ENCODE data around the gene KMO. TPM values are rescaled to one million over a fixed set of nuclear protein-coding genes. Genes with fewer than 3 reads are reported as not detected.

The KMO gene
- total RNA-seq, 1 donor from 2014 or later, result not detected

GRCh38 chr1:241520080-241520465, 12.1 kb upstream of the KMO start:
- H3K4me2 ChIP-seq, result peak overlapping the region; percentile 77
- H3K9ac ChIP-seq, result no peak overlapping the region
- no peaks in the 10 kb centered on the region for H3K27me3 Mint-ChIP-seq (ENCODE audit: insufficient read depth, low read depth)
- no peaks in the 10 kb centered on the region for H3K36me3 ChIP-seq
- H3K36me3 Mint-ChIP-seq, result peaks cover 10% of the 10 kb centered on the region
- no peak overlapping the region for H3K27ac ChIP-seq
- H3K79me2 ChIP-seq (ENCODE audit: low read depth), result peaks cover 39% of the 10 kb centered on the region
- no peak overlapping the region for H3K27ac Mint-ChIP-seq
- no peak overlapping the region for H3K4me3 Mint-ChIP-seq
- TF ChIP-seq EZH2phosphoT487 (IDR thresholded peaks at IDR 0.05) (no peak), CTCF (IDR thresholded peaks at IDR 0.05) (no peak), EZH2 (IDR thresholded peaks at IDR 0.05) (no peak)
- H3K4me1 Mint-ChIP-seq, result peaks cover 13% of the 10 kb centered on the region
- peaks cover 39% of the 10 kb centered on the region for H3K27me3 ChIP-seq
- no peak for DNase-seq (ENCODE audit: low spot score)
- H3F3A ChIP-seq (ENCODE audit: low read depth), result no peaks in the 10 kb centered on the region
- peaks cover 13% of the 10 kb centered on the region for H4K20me1 ChIP-seq (ENCODE audit: low read depth)
- no peaks in the 10 kb centered on the region for H3K9me3 Mint-ChIP-seq
- H3K9me3 ChIP-seq (ENCODE audit: low read depth), result no peaks in the 10 kb centered on the region
- H3K4me3 ChIP-seq, result peak overlapping the region; percentile 65
- H2AFZ ChIP-seq (replicated peaks), result peak overlapping the region; percentile 93
- H3K4me1 ChIP-seq, result peaks cover 14% of the 10 kb centered on the region

GRCh38 chr1:241521718-241522117, 10.5 kb upstream of the KMO start:
- peaks cover 40% of the 10 kb centered on the region for H3K27me3 ChIP-seq
- Mint-ChIP-seq H3K27me3 (ENCODE audit: insufficient read depth, low read depth) (no peaks in the 10 kb centered on the region), H3K4me3 (no peak overlapping the region), H3K36me3 (peaks cover 2% of the 10 kb centered on the region), H3K9me3 (no peaks in the 10 kb centered on the region), H3K4me1 (peaks cover 13% of the 10 kb centered on the region), H3K27ac (no peak overlapping the region)
- peaks cover 14% of the 10 kb centered on the region for H3K4me1 ChIP-seq
- H3F3A ChIP-seq (ENCODE audit: low read depth), result no peaks in the 10 kb centered on the region
- DNase-seq (ENCODE audit: low spot score), result no peak
- H3K79me2 ChIP-seq (ENCODE audit: low read depth), result peaks cover 25% of the 10 kb centered on the region
- no peak overlapping the region for H3K9ac ChIP-seq
- no peak overlapping the region for H3K4me2 ChIP-seq
- H3K36me3 ChIP-seq, result no peaks in the 10 kb centered on the region
- H2AFZ ChIP-seq (replicated peaks), result no peak overlapping the region
- H3K9me3 ChIP-seq (ENCODE audit: low read depth), result no peaks in the 10 kb centered on the region
- no peak overlapping the region for H3K4me3 ChIP-seq
- TF ChIP-seq EZH2 (IDR thresholded peaks at IDR 0.05) (no peak), EZH2phosphoT487 (IDR thresholded peaks at IDR 0.05) (no peak), CTCF (IDR thresholded peaks at IDR 0.05) (no peak)
- peaks cover 13% of the 10 kb centered on the region for H4K20me1 ChIP-seq (ENCODE audit: low read depth)
- H3K27ac ChIP-seq, result no peak overlapping the region

- no peaks in the 10 kb centered on the region for H3K9me3 Mint-ChIP-seq
- H3K27ac ChIP-seq, result no peak overlapping the region
- H3K36me3 Mint-ChIP-seq, result no peaks in the 10 kb centered on the region
- no peak overlapping the region for H3K4me3 Mint-ChIP-seq
- H3K36me3 ChIP-seq, result no peaks in the 10 kb centered on the region
- no peaks in the 10 kb centered on the region for H3K27me3 Mint-ChIP-seq (ENCODE audit: insufficient read depth, low read depth)
- no peak overlapping the region for H2AFZ ChIP-seq (replicated peaks)
- no peak for DNase-seq (ENCODE audit: low spot score)
- H3K79me2 ChIP-seq (ENCODE audit: low read depth), result no peaks in the 10 kb centered on the region
- no peak overlapping the region for H3K27ac Mint-ChIP-seq
- no peak overlapping the region for H3K9ac ChIP-seq
- peaks cover 40% of the 10 kb centered on the region for H3K27me3 ChIP-seq
- no peaks in the 10 kb centered on the region for H3F3A ChIP-seq (ENCODE audit: low read depth)
- TF ChIP-seq CTCF (IDR thresholded peaks at IDR 0.05) (no peak), EZH2 (IDR thresholded peaks at IDR 0.05) (no peak), EZH2phosphoT487 (IDR thresholded peaks at IDR 0.05) (no peak)
- peaks cover 5% of the 10 kb centered on the region for H3K4me1 ChIP-seq
- H4K20me1 ChIP-seq (ENCODE audit: low read depth), result no peaks in the 10 kb centered on the region
- H3K4me3 ChIP-seq, result no peak overlapping the region
- peaks cover 3% of the 10 kb centered on the region for H3K4me1 Mint-ChIP-seq
- no peaks in the 10 kb centered on the region for H3K9me3 ChIP-seq (ENCODE audit: low read depth)
- H3K4me2 ChIP-seq, result no peak overlapping the region
These were observed 7.2 kb upstream of the KMO start for GRCh38 chr1:241525026-241525425.

All from neural progenitor cell (in vitro differentiated cells).